HG03064 (cell line): ENCODE measurements around the gene TAS2R19.

Source experiments
- ATAC-seq: cut with Tn5 transposase; IDR thresholded peaks from one replicate; pipeline ENCODE4 v1.9.1; 2021; ENCODE audit warnings: low read depth; ENCODE audit not compliant: unreplicated experiment

Gene TAS2R19

DNA sequence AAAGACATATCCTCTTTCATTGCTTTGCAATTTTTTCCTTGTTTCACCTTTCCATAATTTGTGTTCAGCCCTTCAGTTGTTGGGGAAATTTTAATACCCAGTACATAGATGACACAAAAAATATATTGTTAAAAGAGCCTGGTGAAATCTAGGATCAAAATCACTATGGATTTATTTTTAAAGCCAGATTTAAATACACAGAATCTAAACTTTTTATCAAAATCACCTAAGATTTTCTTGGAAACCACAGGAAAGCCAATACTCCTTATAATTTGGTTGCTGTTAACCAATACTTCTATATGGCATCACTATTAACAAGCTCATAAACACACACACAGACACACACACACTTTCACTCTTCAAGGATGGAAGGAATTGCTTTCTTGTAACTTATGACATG, 24.2 kb downstream of the TAS2R19 start, which contains the start of gene TAS2R20:
Gene TAS2R20, minus strand, starts transcription at position 101 of the 400 bp plus-strand sequence. CDS start 429 bp downstream, outside the sequence.
- no peak for ATAC-seq

DNA sequence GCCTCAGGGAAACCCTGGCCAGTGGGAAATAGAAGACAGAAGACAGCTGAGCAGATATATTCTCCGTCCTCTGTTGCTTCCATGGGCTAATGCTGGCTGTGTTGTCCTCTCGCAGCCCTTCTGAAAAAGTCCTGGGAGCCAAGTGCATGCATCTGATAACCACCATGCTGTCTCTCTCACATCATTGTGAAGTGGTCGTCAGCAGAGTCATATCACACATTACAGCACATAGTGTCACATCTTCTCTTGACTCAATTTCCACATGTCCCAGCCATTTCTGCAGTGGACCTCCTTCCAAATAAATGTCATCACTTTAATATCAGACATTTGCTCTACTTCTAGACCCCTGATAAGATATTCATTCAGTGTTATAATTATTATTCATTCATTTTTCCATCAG, 28.1 kb downstream of the TAS2R19 start:
- ATAC-seq, result no peak

DNA sequence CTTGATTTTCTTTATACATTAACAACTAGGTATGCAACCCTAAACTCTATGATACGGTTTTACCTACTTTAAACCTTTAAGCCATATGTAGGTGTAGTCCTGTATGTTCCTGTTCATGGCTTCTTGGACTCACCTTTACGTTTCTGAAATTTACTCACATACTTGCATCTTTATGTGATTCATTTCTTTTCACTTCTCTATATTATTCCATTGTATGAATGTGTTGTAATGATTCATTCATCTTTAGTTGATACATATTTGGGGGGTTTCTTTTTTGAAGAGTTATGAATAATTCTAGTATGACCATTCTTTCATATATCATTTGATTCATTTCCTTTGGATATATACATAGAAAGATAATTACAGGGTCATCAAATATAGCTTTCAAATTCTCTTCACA, 33.3 kb downstream of the TAS2R19 start:
- ATAC-seq, result no peak

DNA sequence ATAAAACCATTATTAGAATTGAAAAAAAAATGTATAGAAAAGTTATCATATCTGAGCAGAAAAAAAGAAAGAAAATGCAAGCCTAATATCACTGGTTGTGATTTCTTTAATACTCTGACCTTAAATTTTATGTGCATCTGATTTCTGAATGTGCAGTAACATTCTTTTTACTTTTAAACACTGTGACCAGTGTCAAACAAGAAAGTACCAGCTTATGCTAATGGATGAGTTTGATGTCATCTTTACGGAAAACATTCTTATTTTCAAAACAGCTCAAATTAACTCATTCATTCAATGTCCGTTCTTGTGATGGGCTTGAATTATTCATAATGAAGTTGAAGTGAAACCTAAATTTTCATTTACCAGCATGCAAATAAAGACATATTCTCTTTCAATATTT, 35.6 kb downstream of the TAS2R19 start, which contains the start of gene TAS2R50:
Gene TAS2R50, minus strand, starts transcription at position 101 of the 400 bp plus-strand sequence. Its CDS starts 52 bp downstream, at position 49.
- no peak for ATAC-seq

DNA sequence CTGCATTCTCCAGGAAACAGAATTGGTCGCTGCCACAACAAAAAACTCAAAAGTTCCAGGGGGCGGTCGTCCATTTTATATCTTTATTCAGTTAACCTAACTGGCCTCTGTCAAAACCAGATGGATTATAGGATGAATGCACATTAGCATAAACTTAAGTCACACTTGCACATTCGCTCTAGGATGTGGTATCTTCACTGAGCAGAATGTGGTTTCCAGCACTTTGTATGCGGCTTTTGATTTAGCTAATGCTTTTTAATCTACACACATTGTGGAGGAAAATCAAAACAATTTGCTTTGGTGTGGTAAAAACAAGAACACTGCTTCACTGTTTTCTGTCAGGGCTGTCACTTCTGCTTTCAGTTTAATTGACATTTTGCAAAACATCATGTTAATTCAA, 40.2 kb downstream of the TAS2R19 start:
- ATAC-seq, result no peak

DNA sequence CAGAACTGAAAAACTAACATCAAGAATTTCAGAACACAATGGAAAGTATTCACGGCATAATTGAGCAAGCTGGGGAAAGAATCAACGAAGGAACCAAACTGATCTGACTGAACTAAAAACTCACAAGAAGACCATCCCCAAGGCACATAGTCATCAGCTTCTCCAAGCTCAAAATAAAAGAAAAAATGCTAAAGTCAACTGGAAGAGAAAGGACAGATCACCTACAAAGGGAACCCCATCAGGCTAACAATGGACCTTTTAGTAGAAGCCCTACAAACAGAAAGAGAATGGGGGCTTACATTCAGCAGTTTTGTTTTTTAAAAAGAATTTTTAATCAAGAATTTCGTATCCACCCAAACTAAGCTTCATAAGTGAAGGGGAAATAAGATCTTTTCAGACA, 47.5 kb downstream of the TAS2R19 start:
- no peak for ATAC-seq
